HepG2 (cell line): Measurements from ENCODE around the gene NFKBIL1. TPM values are rescaled to one million over a fixed set of nuclear protein-coding genes. Genes with fewer than 3 reads are reported as not detected.

Experiments used
- DPF2 ChIP-seq: sonication (generic); formaldehyde crosslinking; IDR thresholded peaks from 2 replicates; pipeline ENCODE4 v1.4.0; 2020; ENCODE audit warnings: mild to moderate bottlenecking, low read depth, missing genetic modification reagents, borderline replicate concordance
- ELF1 ChIP-seq: sonication (generic); formaldehyde crosslinking; IDR thresholded peaks from 2 replicates; pipeline ENCODE4 v1.4.0; 2020; ENCODE audit warnings: missing genetic modification reagents
- KDM3A ChIP-seq: IDR thresholded peaks from 2 replicates; pipeline ENCODE4 v1.6.1; 2018; ENCODE audit warnings: low read depth, missing compliant biosample characterization
- MAF1 ChIP-seq: sonication (generic); formaldehyde crosslinking; IDR thresholded peaks from 2 replicates; pipeline ENCODE4 v1.5.0; 2020; ENCODE audit warnings: missing genetic modification reagents, borderline replicate concordance
- NFE2L1 ChIP-seq: sonication (generic); formaldehyde crosslinking; IDR thresholded peaks from 2 replicates; pipeline ENCODE4 v1.4.0; 2020; ENCODE audit warnings: missing genetic modification reagents, mild to moderate bottlenecking, borderline replicate concordance
- PHF20 ChIP-seq: sonication (generic); formaldehyde crosslinking; IDR thresholded peaks from 2 replicates; pipeline ENCODE4 v1.5.0; 2020; ENCODE audit warnings: mild to moderate bottlenecking, missing genetic modification reagents
- SP1 ChIP-seq, 2 experiments: fragments of 450-650 bp in 1 of 2; sonication (generic) in 1 of 2; formaldehyde crosslinking in 1 of 2; IDR thresholded peaks; 2 replicates each; pipeline versions ENCODE4 v1.4.0 to v1.6.1; 2016 to 2020; ENCODE audit warnings: missing genetic modification reagents in 1 of 2
- ZMYM2 ChIP-seq: sonication (generic); formaldehyde crosslinking; IDR thresholded peaks from 2 replicates; pipeline ENCODE4 v1.8.0; 2022; ENCODE audit warnings: mild to moderate bottlenecking, missing genetic modification reagents
- ZNF510 ChIP-seq: sonication (generic); formaldehyde crosslinking; IDR thresholded peaks from 2 replicates; pipeline ENCODE4 v1.4.0; 2020; ENCODE audit warnings: low read depth, mild to moderate bottlenecking, missing genetic modification reagents
- polyA plus RNA-seq, 8 experiments: library from polyadenylated mRNA; depleted of rRNA in 3 of 8; stranded (reverse) in 7 of 8; unstranded in 1 of 8; fragments of >200 nt; fragmentation: Illumina TruSeq in 4 of 8; extraction: Trizol in 4 of 8; gene quantifications; 2 replicates each; pipeline versions ENCODE4 v1.2.1 to v1.2.3, GENCODE V29; 2011 to 2016; ENCODE audit warnings: low read depth in 4 of 8, missing spikeins in 1 of 8, mixed read lengths in 1 of 8; ENCODE audit not compliant: insufficient read depth in 1 of 8
- total RNA-seq, 5 experiments: library from RNA; depleted of rRNA; stranded (reverse); fragments of >200 nt; fragmentation: Illumina TruSeq; extraction: Trizol; gene quantifications; 2 replicates each; pipeline ENCODE4 v1.2.3, GENCODE V29; 2016; ENCODE audit warnings: low read depth in 1 of 5
- TF ChIP-seq, protein P1 (sequence below): sonication (generic); formaldehyde crosslinking; IDR thresholded peaks from 2 replicates; pipeline ENCODE4 v1.9.0; 2021; ENCODE audit warnings: mild to moderate bottlenecking, missing genetic modification reagents
- TF ChIP-seq, protein P2 (sequence below): sonication (generic); formaldehyde crosslinking; IDR thresholded peaks from 2 replicates; pipeline ENCODE4 v1.4.0; 2020; ENCODE audit warnings: missing genetic modification reagents, borderline replicate concordance
- TF ChIP-seq, protein P3 (sequence below): fragments of 450-650 bp; IDR thresholded peaks from 2 replicates; pipeline ENCODE4 v1.6.1; 2016
- TF ChIP-seq, protein P4 (sequence below): sonication (generic); formaldehyde crosslinking; IDR thresholded peaks from 2 replicates; pipeline ENCODE4 v1.5.1; 2020; ENCODE audit warnings: missing genetic modification reagents, mild to moderate bottlenecking, borderline replicate concordance
- TF ChIP-seq, protein P5 (sequence below): sonication (generic); formaldehyde crosslinking; IDR thresholded peaks from 2 replicates; pipeline ENCODE4 v1.4.0; 2020; ENCODE audit warnings: mild to moderate bottlenecking, missing genetic modification reagents

NFKBIL1 gene
- total and polyA plus RNA-seq, 2 of the 13 experiments (the other 11 are each of a cell fraction or from before 2014, with no cell fraction given), result 9.7 to 19.5 TPM

DNA sequence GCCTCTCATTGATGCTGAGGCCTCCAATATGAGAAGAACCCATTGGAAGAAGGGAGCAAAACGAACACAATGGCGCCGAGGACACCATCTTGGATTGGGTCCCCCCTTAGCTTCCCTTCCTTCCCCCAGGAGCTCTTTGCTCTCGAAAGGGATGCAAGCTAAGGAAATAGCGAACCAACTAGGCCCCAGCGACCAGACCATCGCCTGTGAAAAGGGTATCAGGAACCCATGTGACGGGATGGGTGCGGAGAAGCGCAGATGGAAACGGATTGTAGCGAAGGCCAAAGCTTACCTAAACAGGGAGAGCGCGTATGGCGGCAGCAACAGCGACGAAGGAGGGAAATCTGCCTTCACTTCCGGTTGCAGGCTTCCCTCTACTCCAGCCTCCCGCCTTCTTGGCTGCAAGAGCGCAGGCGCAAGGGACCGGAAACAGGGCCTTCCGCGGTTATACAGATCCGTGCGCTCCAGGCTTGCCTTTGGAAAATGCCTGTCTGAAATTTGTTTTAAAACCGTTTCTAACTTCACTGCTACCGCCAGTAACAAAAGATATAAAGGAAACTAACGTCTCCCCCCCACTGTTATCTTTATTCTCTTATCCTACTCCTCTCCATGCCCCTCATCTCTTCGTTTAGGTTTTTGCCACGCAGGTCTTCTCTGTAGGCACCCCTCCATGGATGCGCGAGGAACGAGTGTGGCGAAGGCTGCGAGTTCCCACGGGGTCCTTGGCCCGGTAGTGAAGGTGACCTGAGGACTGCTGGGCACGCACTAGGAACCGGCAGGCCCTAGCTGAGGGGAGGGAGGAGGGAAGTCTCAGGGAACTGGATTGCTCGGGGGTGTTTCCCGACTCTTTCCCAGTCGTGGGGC is 5.5 kb upstream of the NFKBIL1 start, which contains the start of gene DDX39B (continued):
- TF ChIP-seq, protein P1, sequence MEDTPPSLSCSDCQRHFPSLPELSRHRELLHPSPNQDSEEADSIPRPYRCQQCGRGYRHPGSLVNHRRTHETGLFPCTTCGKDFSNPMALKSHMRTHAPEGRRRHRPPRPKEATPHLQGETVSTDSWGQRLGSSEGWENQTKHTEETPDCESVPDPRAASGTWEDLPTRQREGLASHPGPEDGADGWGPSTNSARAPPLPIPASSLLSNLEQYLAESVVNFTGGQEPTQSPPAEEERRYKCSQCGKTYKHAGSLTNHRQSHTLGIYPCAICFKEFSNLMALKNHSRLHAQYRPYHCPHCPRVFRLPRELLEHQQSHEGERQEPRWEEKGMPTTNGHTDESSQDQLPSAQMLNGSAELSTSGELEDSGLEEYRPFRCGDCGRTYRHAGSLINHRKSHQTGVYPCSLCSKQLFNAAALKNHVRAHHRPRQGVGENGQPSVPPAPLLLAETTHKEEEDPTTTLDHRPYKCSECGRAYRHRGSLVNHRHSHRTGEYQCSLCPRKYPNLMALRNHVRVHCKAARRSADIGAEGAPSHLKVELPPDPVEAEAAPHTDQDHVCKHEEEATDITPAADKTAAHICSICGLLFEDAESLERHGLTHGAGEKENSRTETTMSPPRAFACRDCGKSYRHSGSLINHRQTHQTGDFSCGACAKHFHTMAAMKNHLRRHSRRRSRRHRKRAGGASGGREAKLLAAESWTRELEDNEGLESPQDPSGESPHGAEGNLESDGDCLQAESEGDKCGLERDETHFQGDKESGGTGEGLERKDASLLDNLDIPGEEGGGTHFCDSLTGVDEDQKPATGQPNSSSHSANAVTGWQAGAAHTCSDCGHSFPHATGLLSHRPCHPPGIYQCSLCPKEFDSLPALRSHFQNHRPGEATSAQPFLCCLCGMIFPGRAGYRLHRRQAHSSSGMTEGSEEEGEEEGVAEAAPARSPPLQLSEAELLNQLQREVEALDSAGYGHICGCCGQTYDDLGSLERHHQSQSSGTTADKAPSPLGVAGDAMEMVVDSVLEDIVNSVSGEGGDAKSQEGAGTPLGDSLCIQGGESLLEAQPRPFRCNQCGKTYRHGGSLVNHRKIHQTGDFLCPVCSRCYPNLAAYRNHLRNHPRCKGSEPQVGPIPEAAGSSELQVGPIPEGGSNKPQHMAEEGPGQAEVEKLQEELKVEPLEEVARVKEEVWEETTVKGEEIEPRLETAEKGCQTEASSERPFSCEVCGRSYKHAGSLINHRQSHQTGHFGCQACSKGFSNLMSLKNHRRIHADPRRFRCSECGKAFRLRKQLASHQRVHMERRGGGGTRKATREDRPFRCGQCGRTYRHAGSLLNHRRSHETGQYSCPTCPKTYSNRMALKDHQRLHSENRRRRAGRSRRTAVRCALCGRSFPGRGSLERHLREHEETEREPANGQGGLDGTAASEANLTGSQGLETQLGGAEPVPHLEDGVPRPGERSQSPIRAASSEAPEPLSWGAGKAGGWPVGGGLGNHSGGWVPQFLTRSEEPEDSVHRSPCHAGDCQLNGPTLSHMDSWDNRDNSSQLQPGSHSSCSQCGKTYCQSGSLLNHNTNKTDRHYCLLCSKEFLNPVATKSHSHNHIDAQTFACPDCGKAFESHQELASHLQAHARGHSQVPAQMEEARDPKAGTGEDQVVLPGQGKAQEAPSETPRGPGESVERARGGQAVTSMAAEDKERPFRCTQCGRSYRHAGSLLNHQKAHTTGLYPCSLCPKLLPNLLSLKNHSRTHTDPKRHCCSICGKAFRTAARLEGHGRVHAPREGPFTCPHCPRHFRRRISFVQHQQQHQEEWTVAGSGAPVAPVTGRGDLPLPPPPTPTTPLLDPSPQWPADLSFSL, result no peak
- TF ChIP-seq SP1 (IDR thresholded peaks at IDR 0.05) (no peak), SP1 (CRISPR knock-in tag; IDR thresholded peaks at IDR 0.05) (peak; percentile 47), ZMYM2 (no peak), KDM3A (0 out of 2 replicates have a peak, but pooled peaks have one; percentile 28), MAF1 (CRISPR knock-in tag) (peak; percentile 87; the same call in 1 of the 2 replicates), DPF2 (CRISPR knock-in tag) (no peak), ZNF510 (CRISPR knock-in tag) (peak; percentile 40; the same call in 1 of the 2 replicates), PHF20 (CRISPR knock-in tag) (peak; percentile 89), NFE2L1 (no peak), ELF1 (peak; percentile 96)
- TF ChIP-seq, protein P2, sequence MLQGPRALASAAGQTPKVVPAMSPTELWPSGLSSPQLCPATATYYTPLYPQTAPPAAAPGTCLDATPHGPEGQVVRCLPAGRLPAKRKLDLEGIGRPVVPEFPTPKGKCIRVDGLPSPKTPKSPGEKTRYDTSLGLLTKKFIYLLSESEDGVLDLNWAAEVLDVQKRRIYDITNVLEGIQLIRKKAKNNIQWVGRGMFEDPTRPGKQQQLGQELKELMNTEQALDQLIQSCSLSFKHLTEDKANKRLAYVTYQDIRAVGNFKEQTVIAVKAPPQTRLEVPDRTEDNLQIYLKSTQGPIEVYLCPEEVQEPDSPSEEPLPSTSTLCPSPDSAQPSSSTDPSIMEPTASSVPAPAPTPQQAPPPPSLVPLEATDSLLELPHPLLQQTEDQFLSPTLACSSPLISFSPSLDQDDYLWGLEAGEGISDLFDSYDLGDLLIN (CRISPR knock-in tag), result peak; percentile 98; the same call in 1 of the 2 replicates
- TF ChIP-seq, protein P3, sequence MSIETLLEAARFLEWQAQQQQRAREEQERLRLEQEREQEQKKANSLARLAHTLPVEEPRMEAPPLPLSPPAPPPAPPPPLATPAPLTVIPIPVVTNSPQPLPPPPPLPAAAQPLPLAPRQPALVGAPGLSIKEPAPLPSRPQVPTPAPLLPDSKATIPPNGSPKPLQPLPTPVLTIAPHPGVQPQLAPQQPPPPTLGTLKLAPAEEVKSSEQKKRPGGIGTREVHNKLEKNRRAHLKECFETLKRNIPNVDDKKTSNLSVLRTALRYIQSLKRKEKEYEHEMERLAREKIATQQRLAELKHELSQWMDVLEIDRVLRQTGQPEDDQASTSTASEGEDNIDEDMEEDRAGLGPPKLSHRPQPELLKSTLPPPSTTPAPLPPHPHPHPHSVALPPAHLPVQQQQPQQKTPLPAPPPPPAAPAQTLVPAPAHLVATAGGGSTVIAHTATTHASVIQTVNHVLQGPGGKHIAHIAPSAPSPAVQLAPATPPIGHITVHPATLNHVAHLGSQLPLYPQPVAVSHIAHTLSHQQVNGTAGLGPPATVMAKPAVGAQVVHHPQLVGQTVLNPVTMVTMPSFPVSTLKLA, result peak; percentile 3; the same call in 1 of the 2 replicates
- TF ChIP-seq, protein P4, sequence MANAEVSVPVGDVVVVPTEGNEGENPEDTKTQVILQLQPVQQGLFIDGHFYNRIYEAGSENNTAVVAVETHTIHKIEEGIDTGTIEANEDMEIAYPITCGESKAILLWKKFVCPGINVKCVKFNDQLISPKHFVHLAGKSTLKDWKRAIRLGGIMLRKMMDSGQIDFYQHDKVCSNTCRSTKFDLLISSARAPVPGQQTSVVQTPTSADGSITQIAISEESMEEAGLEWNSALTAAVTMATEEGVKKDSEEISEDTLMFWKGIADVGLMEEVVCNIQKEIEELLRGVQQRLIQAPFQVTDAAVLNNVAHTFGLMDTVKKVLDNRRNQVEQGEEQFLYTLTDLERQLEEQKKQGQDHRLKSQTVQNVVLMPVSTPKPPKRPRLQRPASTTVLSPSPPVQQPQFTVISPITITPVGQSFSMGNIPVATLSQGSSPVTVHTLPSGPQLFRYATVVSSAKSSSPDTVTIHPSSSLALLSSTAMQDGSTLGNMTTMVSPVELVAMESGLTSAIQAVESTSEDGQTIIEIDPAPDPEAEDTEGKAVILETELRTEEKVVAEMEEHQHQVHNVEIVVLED, result peak; percentile 73
- TF ChIP-seq, protein P5, sequence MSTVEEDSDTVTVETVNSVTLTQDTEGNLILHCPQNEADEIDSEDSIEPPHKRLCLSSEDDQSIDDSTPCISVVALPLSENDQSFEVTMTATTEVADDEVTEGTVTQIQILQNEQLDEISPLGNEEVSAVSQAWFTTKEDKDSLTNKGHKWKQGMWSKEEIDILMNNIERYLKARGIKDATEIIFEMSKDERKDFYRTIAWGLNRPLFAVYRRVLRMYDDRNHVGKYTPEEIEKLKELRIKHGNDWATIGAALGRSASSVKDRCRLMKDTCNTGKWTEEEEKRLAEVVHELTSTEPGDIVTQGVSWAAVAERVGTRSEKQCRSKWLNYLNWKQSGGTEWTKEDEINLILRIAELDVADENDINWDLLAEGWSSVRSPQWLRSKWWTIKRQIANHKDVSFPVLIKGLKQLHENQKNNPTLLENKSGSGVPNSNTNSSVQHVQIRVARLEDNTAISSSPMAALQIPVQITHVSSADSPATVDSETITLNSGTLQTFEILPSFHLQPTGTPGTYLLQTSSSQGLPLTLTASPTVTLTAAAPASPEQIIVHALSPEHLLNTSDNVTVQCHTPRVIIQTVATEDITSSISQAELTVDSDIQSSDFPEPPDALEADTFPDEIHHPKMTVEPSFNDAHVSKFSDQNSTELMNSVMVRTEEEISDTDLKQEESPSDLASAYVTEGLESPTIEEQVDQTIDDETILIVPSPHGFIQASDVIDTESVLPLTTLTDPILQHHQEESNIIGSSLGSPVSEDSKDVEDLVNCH (CRISPR knock-in tag), result no peak
